Left renal pelvis (tissue), 4 donors: Measurements from ENCODE around the gene PRRC1. TPM values are rescaled to one million over a fixed set of nuclear protein-coding genes. Genes with fewer than 3 reads are reported as not detected.
"Not testable (repeated sequence)": the region's sequence is repeated elsewhere in the genome, so short reads cannot be mapped to it uniquely, and the experiment has no call there.

Experiments used
- DNase-seq, 4 donors: peaks; one replicate each; pipeline ENCODE4 v3.0.0-alpha.2; 2013; ENCODE audit warnings: low read depth in 4 of 4, low spot score in 3 of 4
- polyA plus RNA-seq, 4 donors: library from polyadenylated mRNA; unstranded; fragments of 120-200 nt; gene quantifications; one replicate each; pipeline ENCODE4 v1.2.1, GENCODE V29; 2013; ENCODE audit not compliant: insufficient read length in 4 of 4

Gene PRRC1
- polyA plus RNA-seq, 4 donors, result 78.4 to 93.4 (median 89.9) TPM

DNA sequence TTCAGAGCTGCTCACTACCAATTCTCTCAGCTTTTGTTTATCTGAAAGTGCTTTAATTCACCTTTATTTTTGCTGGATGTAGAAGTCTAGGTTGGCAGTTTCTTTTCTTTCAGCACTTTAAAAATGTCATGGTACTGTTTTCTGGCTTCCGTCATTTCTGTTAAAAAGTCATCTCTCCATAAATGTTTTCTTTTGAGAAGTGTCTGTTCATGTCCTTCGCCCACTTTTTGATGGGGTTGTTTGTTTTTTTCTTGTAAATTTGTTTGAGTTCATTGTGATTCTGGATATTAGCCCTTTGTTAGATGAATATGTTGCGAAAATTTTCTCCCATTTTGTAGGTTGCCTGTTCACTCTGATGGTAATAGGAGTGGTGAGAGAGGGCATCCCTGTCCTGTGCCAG is 23.1 kb downstream of the PRRC1 start:
- not testable (repeated sequence) for DNase-seq

DNA sequence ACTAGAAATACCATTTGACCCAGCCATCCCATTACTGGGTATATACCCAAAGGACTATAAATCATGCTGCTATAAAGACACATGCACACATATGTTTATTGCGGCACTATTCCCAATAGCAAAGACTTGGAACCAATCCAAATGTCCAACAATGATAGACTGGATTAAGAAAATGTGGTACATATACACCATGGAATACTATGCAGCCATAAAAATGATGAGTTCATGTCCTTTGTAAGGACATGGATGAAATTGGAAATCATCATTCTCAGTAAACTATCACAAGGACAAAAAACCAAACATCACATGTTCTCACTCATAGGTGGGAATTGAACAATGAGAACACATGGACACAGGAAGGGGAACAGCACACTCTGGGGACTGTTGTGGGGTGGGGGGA is 27.8 kb downstream of the PRRC1 start:
- DNase-seq, result not testable (repeated sequence)

DNA sequence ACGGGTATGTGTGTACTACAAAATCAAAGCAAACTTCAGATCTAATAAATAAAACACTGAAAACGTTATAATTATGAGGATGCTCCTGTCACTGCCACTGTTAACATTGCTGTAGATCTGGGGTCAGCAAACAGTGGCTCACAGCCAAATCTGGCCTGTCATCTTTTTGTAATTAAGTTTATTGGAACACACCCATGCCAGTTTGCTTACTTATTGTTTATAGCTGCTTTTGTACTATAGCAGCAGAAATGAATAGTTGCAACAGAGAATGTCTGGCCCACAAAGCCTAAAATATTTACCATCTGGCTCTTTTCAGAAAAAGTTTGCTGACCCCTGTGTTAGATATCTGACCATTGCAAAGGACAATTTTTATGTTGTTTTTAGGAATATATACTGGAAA is 32.1 kb downstream of the PRRC1 start:
- no peak for DNase-seq

DNA sequence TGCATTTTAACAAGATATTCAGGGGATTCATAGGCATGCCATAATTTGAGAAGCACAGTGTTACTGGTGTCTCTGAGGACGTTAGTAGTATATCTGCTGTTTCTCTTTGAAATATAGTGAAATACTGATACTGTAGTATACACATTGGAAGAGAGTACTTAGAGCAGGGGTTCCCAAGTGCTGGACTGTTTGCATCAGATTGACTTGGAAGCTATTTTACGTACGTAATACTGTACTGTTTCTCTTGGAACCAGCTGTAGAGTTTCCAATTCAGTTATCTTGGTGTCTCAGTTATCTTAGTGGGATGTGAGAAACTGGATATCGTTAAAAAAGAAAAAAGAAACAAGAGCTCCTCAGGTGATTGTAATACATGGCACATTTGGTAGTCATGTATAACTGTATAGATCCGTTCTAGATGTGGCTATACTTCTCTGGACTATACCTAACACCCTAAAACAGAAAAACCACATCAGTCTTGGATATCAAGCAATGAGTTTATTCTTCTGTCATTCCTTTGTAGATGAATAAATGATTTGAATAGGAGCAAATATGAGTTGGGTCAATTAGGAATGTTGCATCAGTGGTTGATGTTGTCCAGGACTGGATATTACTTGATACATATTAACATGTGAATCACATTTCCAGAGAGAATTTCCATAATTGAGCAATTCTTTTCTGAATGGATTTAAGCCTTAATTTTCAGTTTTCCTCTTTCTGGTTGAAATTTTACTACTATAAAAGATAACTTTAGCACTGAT is 33.4 kb downstream of the PRRC1 start:
- DNase-seq, result no peak

DNA sequence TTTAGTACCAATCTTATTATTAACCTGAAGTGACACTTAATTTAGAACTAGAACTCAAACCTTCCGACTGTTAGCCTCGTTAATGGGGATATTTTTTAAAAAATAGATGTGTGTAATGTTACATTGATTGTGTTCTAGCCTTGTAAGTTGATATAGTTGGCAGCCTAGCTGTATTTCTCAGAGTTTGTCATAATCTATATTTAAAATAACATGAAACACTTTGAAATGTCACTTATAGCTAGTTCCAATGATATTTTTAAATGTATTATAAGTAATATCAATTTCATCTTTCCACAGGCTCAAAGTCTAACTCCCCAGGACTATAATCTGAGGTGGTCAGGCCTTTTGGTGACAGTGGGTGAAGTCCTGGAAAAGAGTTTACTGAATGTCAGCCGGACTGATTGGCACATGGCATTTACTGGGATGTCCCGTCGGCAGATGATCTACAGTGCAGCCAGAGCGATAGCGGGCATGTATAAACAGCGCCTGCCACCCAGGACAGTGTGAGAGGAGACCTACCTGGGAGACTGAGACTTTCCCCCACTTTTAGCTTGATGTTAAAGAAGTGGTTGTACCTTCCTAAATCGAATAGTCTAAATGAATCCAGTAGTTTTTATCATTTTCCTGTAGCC is 34.1 kb downstream of the PRRC1 start:
- no peak for DNase-seq

DNA sequence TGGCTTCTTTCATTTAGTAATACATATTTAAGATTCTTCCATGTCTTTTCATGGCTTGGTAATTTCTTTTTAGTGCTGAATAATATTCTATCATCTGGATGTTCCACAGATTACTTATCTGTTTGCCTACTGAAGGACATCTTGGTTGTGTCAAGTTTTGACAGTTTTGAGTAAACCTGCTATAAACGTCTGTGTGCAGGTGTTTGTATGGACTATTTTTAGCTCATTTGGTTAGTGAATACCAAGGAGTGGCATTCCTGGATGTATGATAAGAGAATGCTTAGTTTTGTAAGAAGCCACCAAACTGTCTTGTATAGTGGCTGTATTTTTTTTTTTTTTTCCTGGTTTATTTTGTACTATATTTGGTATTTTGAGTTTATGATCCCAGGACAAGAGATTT is 38.4 kb downstream of the PRRC1 start:
- no peak for DNase-seq

DNA sequence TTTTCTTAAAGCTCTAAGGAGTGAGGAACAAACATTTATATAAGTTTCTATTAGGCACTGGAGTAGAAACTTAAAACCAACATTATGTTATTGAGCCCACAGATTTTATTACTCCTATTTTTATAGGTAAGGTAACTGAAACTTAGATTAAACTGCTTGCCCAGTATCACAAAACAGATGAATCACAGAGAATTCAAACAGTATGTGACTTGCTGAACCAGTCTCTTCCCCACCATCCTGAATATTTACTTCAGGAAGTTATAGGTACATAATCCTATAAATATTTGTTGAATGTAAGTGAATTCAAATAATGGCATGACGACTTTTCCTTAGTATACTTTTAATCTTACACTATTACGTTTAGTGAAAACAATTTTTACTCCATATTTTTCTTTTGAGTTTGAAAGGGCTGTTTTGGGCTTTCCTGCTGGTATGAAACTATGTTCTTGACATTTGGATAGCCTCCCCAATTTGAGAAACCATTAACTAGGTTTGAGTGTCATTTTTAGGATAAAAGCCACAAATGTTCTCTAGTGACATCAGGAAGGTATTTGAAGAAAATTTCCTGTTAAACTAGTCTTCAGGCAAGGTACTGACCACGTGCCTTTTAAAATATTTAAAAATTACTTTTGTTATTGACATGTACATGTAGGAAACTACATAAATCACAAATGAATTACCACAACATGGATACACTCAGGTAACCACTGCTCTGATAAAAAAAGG is 39.3 kb downstream of the PRRC1 start:
- no peak for DNase-seq

DNA sequence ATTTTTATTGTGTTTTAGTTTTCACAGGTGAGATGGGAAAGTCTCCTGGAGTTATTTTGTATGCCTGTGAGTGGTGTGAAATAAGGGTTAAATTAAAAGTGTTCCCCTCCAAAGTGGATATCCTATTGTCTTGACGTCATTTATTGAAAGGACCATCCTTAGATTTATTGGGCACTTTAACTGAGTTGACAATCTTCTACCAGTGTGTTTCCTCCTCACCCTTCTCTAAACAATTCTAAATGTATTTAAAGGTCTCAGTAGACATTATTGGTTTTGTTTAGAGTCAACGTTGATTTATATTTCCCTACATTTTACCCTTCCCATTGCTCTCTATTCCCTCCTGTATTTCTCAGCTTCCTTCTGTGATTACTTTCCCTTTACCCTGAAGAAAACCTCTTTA is 40.8 kb downstream of the PRRC1 start:
- no peak for DNase-seq

DNA sequence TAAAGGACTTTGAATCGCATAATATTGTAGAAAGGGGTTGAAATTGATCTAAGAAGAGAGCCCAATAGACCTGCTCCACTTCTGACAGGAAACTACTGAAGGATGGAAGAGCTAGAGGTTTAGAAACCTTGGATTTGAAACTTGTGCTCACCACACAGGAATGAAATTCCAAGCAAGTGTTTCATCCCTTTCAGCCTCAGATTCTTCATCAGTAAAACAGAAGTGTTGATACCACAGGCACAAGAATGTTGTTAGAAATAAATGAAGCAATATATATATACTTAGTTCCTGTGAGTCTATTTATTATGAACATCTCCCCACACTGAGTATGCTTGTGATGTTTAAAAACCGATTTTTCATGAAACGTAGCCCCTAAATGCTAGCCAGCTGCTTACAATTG is 43.8 kb downstream of the PRRC1 start:
- no peak for DNase-seq

DNA sequence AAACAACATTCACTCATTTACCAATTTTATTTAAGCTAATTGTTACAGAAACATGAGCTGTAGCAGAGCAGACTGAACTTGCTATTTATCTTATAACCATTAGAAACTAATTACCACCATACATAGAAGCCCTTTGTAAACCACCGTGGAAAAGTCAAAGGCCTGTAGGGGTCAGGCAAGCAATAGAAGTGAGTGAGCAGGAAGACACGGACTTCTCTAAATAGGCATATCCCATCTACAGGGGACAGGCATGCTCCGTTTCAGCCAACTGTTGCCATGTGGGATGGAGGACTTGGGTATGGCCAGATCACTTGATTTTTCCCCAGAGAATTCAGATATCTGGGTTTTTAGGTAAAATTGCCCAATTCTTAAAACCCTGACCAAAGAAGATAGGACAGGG is 44.8 kb downstream of the PRRC1 start:
- no peak for DNase-seq

DNA sequence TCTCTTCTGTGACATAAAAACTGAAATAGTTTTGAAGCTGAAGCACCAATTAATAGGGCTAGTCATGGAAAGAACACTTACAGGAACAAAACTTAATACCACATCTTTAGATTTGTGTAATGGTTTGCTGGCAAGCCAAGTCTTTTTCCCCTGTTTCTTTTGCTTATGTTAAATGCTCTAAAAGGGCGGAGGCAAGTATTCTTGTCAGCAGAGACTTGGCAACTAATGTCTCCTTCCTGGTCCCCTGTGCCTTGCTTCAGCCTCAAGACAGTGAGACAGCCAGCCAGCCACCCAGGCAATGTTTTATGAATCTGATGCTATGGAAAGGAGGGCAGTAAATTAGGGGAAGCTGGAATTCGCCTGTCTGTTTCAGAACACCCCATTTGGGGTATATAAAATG is 45.7 kb downstream of the PRRC1 start:
- DNase-seq, result no peak

DNA sequence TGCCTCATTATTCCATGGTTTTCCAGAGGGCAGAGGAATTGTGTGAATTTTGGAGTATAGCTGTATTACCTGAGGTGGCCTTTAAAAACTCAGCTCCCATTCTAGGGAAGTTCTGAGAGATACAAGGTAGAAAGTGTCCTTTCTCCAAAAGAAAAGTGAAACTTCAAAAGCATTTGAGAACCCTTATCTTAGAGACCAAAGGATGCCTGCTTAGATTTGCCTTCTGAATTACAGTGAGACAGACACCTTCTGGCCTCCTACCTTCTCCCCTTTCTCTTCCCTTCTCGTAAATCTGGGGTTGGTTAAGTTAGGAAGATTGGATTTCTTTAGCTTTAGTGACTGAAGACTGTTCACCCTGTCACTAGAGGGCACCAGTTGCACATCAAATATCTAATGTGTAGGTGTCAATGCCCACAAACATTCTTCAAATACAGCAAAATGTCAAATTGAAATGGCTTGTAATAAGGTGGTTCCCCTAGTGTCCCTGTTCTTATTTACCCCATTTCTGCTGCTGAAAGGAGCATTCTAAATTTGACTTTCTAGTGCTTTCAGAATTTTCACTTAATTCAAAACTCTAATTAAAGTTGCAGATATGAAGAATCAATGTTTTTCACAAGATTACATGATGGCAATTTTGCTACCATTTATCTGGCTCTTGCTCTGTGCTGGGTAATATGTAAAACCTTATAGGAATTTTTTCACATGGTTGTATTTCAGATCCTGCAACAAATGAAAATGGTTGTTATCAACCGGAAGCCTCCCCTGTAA is 46.7 kb downstream of the PRRC1 start:
- peak; percentile 37 to 53 (median 42) for DNase-seq

DNA sequence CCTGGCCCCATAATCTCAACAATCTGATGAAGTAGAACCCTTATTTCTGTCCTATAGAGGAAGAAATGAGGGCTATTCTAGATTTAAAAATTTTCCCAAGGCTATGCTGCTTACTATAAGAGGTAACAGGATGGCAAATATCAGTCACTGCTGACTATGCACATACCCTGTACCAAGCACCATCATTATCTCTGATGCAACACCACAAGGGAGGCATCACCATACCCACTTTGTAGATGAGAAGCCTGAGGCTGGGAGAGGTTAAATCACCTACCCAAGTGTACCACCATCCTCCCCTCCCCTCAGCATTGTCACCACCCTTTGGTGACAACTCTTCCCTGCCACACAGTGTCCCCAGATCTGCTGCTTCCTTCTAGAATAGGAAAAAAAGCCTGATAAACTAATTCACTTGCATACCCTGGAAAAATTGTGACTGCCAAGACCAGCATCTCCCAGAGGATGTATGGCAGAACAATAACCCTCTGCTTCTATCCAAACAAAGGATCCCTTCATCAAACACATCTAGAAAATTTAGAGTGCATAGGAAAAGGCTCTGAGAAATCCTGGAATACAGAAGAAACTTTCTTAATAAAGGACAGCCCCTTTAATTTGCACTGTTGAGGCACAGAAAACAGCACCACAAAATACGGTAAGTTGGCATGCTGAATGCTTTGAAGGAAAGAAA is 48.3 kb downstream of the PRRC1 start:
- DNase-seq, result no peak

DNA sequence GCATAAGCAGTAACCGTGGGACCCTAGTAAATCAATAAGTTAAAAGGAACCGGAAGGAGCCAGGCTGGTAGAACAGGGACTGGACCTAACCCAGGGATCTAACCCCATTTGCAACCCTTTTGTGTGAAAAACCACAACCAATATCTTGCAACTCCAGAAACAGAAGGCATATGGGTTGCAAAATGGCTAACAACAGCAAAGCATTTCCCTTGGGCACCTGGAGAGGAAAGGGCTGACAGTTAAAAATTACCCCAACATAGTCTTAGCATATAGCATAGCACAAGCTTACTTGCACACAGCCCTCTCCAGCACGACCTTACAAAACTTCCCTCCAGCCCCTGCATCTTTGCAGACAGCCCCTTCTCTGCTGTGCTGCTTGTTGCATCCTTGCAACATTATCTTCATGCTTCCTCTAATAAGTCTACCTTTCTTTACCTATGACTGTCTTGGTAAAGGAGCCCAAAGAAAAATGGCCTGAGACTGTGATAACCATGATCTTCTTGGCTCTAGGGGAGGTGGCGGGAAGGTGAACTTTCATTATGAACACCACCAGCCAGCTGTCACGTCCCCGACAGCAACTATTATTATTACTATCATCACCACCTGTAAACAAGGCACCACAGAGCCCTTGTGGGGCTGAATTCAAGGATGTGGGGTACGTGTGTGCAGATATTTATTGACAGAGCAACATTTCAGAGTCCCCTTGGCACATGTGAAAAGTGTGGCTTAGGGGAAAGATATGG is 49.8 kb downstream of the PRRC1 start:
- DNase-seq, result no peak

DNA sequence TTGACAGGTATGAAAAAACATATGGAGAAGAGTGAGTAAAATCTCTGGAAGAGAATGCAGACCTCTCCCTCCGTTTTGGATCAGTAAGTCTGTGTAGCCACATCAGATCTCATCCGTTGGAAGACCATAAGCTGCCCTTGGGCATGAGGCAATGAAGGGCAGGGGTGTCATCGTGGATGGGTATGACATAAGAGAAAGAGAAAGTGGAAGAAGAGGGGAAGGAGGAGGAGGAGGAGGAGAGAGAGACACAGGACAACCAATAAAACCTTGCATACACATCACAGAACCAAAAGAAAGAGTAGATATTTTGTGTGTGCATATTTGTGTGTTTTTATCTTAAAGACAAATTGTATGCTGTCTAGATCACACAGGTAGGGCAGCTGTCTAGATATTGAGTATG is 50.7 kb downstream of the PRRC1 start:
- DNase-seq, result no peak

DNA sequence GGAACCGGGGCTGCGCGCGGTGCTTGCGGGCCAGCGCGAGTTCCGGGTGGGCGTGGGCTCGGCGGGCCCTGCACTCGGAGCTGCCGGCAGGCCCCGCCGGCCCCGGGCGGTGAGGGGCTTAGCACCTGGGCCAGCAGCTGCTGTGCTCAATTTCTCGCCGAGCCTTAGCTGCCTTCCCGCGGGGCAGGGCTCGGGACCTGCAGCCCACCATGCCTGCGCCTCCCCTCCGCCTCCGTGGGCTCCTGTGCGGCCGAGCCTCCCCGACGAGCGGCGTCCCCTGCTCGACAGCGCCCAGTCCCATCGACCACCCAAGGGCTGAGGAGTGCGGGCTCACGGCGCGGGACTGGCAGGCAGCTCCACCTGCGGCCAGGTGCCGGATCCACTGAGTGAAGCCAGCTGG is 52.0 kb downstream of the PRRC1 start:
- not testable (repeated sequence) for DNase-seq

DNA sequence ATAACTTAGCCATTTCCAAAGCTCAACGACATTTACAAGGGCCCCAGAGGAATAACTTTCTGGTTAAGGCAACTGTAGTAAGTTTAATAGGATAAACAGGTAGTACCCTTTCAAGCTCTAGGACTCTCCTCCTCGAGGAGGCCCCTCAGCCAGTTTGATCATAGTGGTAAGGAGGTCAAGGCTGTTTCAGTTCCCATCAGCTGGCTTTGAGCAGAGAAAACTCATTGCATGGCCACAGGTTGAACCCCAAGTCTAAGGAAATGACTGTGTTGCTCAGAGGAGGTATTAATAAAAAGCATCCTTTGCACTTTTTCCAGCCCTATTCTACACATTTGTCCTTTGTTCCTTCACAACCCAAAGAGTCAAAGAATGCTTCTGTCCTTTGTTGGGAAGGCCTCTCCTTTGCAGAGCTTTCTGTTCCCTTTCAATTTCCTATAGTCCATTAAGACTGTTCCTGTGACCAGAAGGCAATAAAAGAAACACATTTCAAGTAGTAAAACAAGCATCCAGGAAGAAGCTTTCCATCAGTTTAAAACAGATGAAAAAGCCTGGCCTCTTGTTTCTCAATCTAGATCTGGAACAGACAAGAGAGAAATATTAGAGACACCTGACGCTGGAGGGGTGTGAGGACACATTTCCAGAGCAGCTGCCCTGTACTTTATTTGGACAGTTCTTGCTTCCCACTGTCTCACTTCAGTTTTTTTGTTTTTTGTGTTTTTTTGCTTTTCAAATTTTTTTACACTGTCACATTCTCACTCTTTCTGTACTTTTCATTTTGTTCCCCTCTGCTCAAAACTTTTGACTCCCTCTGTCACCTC is 54.1 kb downstream of the PRRC1 start:
- no peak for DNase-seq

DNA sequence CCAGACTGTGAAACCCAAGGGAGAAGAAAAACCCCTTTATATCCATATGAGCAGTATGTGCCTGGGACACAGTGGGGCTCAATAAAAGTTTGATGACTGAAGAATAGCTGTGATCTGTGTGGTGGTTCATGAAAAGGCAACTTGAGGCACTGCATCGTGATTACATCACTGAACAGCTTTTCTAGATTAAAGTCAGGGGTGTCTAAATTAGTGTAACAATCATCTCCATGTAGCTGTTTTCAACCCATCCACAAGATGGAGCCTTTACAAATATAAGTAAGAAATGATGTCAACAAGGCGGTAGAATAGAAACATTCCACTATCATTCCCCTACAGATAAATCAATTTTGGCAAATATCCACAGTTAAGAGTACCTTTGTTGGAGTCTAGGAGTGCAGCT is 55.5 kb downstream of the PRRC1 start:
- DNase-seq, result no peak
